Activated gamma-delta T cell treated with anti-CD3 and anti-CD28 coated beads, Interleukin-2, amount 50 U/mL, for 16 hours (primary cell): ENCODE results near the gene GSTM2.

Experiments used
- DNase-seq: peaks from one replicate; pipeline ENCODE4 v3.0.0-alpha.2; 2020; ENCODE audit warnings: low read depth

GSTM2 gene

GRCh38 chr1:109716121-109716520 is 48.3 kb downstream of the GSTM2 start:
- DNase-seq, result no peak

GRCh38 chr1:109716570-109717090 is 48.8 kb downstream of the GSTM2 start:
- DNase-seq, result no peak

- DNase-seq, result no peak
Measured at GRCh38 chr1:109717729-109718128, 49.9 kb downstream of the GSTM2 start.

- DNase-seq, result no peak
Measured at GRCh38 chr1:109718495-109718894, 50.6 kb downstream of the GSTM2 start.

GRCh38 chr1:109719337-109719837 is 51.5 kb downstream of the GSTM2 start:
- DNase-seq, result no peak

GRCh38 chr1:109721042-109721441 is 53.2 kb downstream of the GSTM2 start:
- DNase-seq, result no peak

- no peak for DNase-seq
Measured at GRCh38 chr1:109721971-109722370, 54.1 kb downstream of the GSTM2 start.

GRCh38 chr1:109722908-109723691 is 55.2 kb downstream of the GSTM2 start:
- no peak for DNase-seq
